ENCODE measurements around the gene CNR2.

GRCh38 chr1:23869051-23869450 is 44.1 kb downstream of the CNR2 start:
- TF ChIP-seq FOXM1 (IDR thresholded peaks at IDR 0.05; ENCODE audit: borderline replicate concordance): no peak
- TF ChIP-seq SUZ12 (IDR thresholded peaks at IDR 0.05): no peak
- TF ChIP-seq ELF4 (IDR thresholded peaks at IDR 0.05): no peak
- TF ChIP-seq, protein P1, sequence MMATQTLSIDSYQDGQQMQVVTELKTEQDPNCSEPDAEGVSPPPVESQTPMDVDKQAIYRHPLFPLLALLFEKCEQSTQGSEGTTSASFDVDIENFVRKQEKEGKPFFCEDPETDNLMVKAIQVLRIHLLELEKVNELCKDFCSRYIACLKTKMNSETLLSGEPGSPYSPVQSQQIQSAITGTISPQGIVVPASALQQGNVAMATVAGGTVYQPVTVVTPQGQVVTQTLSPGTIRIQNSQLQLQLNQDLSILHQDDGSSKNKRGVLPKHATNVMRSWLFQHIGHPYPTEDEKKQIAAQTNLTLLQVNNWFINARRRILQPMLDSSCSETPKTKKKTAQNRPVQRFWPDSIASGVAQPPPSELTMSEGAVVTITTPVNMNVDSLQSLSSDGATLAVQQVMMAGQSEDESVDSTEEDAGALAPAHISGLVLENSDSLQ (IDR thresholded peaks at IDR 0.05): no peak
- TF ChIP-seq FOXA1 (IDR thresholded peaks at IDR 0.05): no peak
- TF ChIP-seq FOXK2 (IDR thresholded peaks at IDR 0.05): no peak
- TF ChIP-seq L3MBTL2 (conservative IDR thresholded peaks at IDR 0.05): no peak
- TF ChIP-seq BHLHE40 (IDR thresholded peaks at IDR 0.05; ENCODE audit: borderline replicate concordance): no peak
- no peak for TF ChIP-seq SP1 (IDR thresholded peaks at IDR 0.05)
- TF ChIP-seq ZNF384 (IDR thresholded peaks at IDR 0.05): no peak
- no peak for TF ChIP-seq TARDBP (IDR thresholded peaks at IDR 0.05)
- TF ChIP-seq ARNT (IDR thresholded peaks at IDR 0.05): no peak
- TF ChIP-seq NFRKB (IDR thresholded peaks at IDR 0.05): no peak
- no peak for TF ChIP-seq HDGF (IDR thresholded peaks at IDR 0.05; ENCODE audit: borderline replicate concordance)

Measured in HEK293T (cell line).